ENCODE measurements around the gene YIPF3. TPM values are rescaled to one million over a fixed set of nuclear protein-coding genes. Genes with fewer than 3 reads are reported as not detected.

Gene YIPF3
- total and polyA plus RNA-seq, 9 of the 15 experiments (the other 6 are each of a cell fraction or from before 2014, with no cell fraction given), result 27.5 to 75.3 (median 57.6) TPM

GRCh38 chr6:43506667-43507471 lies 9.9 kb downstream of the YIPF3 start (continued):
- TF ChIP-seq CREB3L1 (IDR thresholded peaks at IDR 0.05; ENCODE audit: borderline replicate concordance, low read depth) (peak; percentile 37; the same call in 1 of the 2 replicates), ZNF280A (IDR thresholded peaks at IDR 0.05; ENCODE audit: low read depth, partially characterized antibody) (no peak), JUNB (CRISPR knock-in tag; conservative IDR thresholded peaks at IDR 0.05) (no peak), ZNF584 (CRISPR knock-in tag; IDR thresholded peaks at IDR 0.05; ENCODE audit: low read depth) (no peak), TAF15 (IDR thresholded peaks at IDR 0.05; ENCODE audit: low read depth, low read length) (no peak), REST (IDR thresholded peaks at IDR 0.05; ENCODE audit: borderline replicate concordance) (peak; percentile 76), REST (CRISPR knock-in tag; IDR thresholded peaks at IDR 0.05; ENCODE audit: low read depth) (peak; percentile 35; the same call in 1 of the 2 replicates), ZC3H4 (CRISPR knock-in tag; IDR thresholded peaks at IDR 0.05; ENCODE audit: borderline replicate concordance) (no peak), CREB5 (CRISPR knock-in tag; IDR thresholded peaks at IDR 0.05) (no peak), NCOA6 (IDR thresholded peaks at IDR 0.05) (no peak), RFX1 (IDR thresholded peaks at IDR 0.05) (no peak), NFIC (IDR thresholded peaks at IDR 0.05) (no peak), RB1 (IDR thresholded peaks at IDR 0.05; ENCODE audit: low read depth) (0 out of 2 replicates have a peak, but pooled peaks have one; percentile 61), MXD1 (CRISPR knock-in tag; IDR thresholded peaks at IDR 0.05; ENCODE audit: borderline replicate concordance, poor library complexity, severe bottlenecking) (no peak)
